ENCODE results near the gene IL10RA. TPM values are rescaled to one million over a fixed set of nuclear protein-coding genes. Genes with fewer than 3 reads are reported as not detected.
"Not testable (repeated sequence)": the region's sequence is repeated elsewhere in the genome, so short reads cannot be mapped to it uniquely, and the experiment has no call there.

Gene IL10RA
- total RNA-seq, result 0.12 and 0.78 TPM in 2 replicates

DNA sequence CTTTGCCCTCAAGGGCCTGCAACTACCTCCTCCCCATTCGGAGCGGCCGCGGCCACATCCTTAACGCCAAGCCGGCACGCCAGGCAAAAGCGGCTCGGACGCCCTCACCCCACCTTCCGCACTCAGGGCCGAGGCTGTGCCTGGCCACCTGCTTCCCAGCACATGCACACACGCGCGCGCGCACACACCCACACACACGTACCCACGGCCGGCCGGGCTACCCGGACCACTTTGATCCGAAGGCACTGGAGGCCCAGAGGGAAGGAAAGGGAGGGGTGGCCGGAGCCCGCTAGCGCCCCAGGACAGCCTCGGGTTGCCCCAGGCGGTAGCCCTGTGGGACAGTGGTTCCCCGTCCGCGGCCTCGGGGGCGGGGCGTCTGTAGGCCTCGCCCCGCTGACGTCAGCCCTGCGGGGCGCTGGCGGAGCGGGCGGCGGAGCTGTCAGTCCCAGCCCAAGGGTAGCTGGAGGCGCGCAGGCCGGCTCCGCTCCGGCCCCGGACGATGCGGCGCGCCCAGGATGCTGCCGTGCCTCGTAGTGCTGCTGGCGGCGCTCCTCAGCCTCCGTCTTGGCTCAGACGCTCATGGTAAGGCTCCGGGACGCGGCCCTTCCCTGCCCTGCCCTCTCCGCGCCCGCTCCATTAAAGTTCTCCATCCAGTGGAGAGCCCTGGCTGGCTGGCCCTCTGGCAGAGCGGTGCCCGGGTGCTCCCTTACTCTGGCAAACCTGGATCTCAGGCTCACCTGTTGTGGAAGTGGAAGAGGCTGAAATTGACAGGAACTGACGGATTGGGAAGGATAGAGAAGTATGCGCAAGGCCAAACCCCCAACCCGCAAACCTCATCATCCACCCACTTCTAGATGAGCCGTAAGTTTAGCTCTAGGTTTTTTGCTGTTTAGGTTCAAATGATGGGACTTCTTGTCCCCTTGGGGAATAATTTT lies at the start of gene IL10RA:
IL10RA (plus strand) TSS at position 442 of the 935 bp plus-strand sequence; CDS start at position 516, 74 bp downstream.
- no peak for DNase-seq (ENCODE audit: extremely low read depth, low read depth, low spot score)

- DNase-seq (ENCODE audit: extremely low read depth, low read depth, low spot score), result no peak
Observed at GRCh38 chr11:117936973-117937372, 49.2 kb upstream of the IL10RA start.

DNA sequence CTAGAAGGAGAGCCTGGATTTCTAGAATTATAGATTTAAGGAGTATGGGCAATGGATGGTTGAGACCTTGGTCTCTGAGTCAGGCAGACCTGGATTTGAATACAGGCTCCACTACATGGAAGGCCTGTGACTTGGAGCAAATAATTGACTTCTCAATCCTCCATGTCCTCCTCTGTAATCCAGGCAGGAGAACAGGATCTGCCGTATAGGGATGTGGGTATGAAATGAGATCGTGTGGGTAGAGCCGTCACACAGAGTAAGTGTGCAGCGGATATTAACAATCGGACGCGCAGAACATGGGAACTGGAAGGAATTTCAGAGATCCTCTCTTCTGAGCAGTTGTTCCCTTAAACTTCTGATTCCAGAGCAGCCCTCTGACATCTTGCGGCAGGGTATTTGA lies 45.5 kb upstream of the IL10RA start:
- no peak for DNase-seq (ENCODE audit: extremely low read depth, low read depth, low spot score)

DNA sequence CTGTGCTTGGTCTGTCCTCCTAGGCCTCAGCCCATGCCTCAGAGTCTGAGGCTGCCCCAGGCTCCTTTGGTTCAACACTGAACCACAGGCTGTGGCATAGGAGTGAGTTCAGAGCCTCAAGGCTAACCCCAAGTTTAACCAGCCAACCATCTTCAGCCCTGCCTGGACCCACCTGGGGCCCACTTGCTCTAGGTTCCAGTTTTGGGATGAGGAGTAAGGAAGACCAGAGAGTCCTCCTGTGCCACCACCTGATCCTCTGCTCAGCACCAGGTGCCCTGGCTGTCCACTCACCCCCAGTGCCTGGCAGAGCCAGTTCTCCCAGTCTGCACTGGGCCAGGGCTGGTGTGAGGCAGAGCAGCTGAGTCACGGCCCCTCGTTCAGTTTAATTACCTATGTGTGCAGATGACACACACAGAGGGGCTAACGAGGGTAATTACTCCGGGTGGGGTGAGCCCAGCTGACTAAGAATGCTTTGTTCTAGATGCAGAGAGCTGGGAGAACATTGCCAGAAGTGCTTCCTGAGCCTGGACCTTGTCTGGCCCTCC lies 45.0 kb upstream of the IL10RA start:
- DNase-seq (ENCODE audit: extremely low read depth, low read depth, low spot score), result no peak

DNA sequence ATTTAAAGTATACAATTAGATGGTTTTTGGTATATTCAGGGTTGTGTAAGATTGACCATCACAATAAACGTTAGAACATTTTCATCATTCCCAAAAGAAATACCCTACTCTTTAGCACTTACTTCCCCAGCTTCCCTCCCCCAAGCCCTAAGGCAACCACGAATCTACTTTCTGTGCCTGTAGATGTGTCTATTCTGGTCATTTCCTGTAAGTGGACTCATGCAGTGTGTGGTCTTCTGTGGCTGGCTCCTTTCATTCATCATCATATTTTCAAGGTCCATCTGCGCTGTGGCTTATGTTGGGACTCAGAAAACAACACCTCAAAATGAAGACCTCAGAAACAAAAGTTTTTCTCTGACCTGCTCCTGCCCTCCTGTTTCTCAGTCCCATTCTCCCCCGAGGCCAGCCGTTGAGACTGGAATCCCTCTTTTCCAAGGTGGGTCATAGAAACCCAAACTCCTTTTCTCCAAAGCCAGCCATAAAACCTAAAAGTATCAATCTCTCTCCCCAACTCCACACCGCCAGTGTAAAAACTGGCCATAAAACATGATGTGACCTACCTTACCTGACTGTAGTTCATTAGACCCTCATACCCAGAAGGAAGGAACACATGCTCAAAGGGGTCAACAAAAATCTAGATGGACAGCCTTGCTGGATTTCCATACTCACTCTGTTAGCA lies 44.1 kb upstream of the IL10RA start:
- DNase-seq (ENCODE audit: extremely low read depth, low read depth, low spot score), result no peak

DNA sequence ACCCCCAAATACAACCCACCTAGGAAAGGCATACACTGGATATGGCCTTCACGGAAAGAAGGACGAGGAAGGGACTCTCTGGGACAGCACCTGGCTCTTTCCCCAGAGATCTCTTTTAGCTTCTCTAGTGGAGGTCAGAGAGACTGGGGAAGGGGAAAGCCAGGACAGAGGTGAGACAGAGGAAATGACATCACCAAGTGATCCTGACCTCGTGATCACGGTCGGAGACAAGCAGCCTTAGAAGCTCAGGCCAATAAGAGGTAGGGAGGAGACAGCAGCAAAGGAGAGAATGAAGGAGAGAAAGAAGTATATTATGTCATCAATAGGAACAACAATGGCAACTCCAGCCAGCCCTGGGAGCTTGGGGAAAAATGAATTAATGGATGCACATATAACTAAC lies 41.6 kb upstream of the IL10RA start:
- DNase-seq (ENCODE audit: extremely low read depth, low read depth, low spot score), result no peak

DNA sequence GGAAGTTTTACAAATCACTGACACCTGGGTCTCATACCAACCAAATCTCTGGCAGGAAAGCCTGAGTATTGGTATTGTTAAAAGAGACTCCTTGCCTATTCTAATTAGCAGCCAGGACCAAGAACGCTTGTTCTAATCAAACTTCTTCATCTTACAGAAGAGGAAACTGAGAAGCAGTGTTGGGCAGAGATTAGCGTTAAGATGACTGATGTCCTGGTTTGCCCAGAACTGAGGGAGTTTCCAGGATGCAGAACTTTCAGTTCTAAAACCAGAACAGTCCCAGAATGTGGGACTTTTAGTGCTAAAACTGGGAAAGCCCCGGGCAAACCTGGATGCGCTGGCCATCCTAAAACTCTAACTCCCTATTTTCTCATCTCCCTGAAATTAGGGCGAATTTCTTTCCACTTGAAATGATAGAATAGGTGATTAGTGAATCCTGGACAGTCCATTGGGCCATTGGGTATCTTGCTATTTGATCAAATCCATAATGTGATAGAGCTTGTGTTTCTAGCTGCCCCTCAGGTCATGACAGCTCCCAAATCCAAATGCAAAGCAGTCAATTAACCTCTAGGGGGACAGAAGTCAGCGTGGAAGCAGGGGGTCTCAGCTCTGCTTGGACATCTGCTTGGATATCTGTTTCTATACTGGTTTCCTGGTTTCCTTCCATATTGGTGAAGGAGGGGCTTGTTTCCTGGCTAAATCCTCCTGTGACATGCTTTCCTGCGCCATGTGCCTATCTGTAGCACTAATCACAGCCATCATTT lies 41.0 kb upstream of the IL10RA start:
- DNase-seq (ENCODE audit: extremely low read depth, low read depth, low spot score), result peak; percentile 12

GRCh38 chr11:117946156-117946841 lies 39.9 kb upstream of the IL10RA start:
- no peak for DNase-seq (ENCODE audit: extremely low read depth, low read depth, low spot score)

DNA sequence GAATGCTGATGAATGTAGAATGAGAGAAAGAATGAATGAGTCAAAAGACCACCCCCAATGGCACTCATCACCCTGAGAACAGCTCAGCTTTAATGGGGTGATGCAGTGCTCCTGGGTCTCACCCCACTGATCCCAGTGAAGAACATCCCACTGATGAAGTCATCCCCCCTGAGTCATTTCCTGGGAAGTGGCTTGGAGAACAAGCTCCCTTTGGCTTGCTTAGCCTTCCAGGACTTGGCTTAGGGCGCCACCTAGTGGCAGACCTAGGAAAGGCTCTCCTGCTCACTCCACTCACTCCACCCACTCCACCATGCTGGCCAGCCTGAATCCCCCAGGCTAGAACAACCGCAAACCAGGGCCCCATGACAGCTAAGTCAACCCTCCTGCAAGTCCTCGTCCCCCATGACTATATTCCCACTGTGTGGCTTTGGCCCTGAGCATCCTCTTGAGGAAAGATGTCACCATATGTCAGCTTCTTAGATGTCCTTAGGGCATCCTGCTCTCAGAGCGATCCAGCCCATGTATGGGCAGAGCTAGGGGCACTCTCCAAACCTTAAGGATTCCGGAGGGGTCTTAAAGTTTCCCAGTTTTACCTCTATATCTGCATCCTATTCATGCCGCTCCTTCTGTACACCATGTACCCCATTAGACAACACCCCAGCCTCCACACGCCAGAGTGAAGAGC lies 39.2 kb upstream of the IL10RA start:
- peak; percentile 72 for DNase-seq (ENCODE audit: extremely low read depth, low read depth, low spot score)

DNA sequence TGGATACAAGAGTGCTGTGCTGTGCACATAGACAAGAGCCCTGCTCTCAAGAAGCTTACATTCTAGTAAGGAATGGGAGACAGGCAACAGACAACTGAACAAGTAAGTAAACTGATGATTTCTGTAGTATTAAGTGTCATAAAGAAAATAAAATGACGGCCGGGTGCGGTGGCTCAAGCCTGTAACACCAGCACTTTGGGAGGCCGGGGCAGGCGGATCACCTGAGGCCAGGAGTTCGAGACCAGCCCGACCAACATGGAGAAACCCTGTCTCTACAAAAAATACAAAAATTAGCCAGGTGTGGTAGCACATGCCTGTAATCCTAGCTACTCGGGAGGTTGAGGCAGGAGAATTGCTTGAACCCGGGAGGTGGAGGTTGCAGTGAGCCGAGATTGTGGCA lies 38.4 kb upstream of the IL10RA start:
- not testable (repeated sequence) for DNase-seq (ENCODE audit: extremely low read depth, low read depth, low spot score)

DNA sequence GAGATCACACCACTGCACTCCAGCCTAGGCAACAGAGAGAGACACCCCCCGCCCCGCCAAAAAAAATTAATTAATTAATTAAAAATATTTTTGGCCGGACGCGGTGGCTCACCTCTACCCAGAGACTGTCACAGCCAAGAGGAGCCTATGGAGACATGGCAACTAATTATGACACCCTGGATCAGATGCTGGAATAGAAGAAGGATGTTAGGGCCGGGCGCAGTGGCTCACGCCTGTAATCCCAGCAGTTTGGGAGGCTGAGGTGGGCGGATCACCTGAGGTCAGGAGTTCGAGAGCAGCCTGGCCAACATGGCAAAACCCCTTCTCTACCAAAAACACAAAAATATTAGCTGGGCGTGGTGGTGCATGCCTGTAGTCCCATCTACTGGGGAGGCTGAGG lies 37.7 kb upstream of the IL10RA start:
- DNase-seq (ENCODE audit: extremely low read depth, low read depth, low spot score), result not testable (repeated sequence)

GRCh38 chr11:117949062-117949461 lies 37.1 kb upstream of the IL10RA start:
- no peak for DNase-seq (ENCODE audit: extremely low read depth, low read depth, low spot score)

DNA sequence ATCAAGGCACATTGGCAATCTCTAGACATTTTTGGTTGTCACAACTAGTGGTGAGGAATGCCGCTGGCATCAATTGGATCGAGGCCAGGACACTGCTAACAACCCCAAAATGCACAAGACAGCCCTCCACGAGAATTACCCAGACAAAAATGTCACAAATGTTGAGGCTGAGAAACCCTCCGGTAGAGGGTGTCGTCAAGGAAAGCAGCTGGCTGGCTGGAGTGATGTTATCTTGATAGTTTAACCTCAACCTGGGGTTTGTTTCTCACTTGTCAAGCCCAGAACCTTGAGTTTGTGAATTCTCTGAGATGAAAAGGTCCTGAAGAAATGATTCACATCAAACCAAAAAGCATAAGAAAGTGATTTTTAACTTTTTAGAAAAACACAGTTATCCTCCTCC lies 35.9 kb upstream of the IL10RA start:
- DNase-seq (ENCODE audit: extremely low read depth, low read depth, low spot score), result no peak

GRCh38 chr11:117950993-117951961 lies 34.9 kb upstream of the IL10RA start:
- DNase-seq (ENCODE audit: extremely low read depth, low read depth, low spot score), result no peak

- no peak for DNase-seq (ENCODE audit: extremely low read depth, low read depth, low spot score)
Observed at GRCh38 chr11:117953024-117953671, 33.0 kb upstream of the IL10RA start.

- DNase-seq (ENCODE audit: extremely low read depth, low read depth, low spot score), result no peak
Observed at GRCh38 chr11:117958949-117959348, 27.2 kb upstream of the IL10RA start.

GRCh38 chr11:117959438-117960149 lies 26.6 kb upstream of the IL10RA start:
- DNase-seq (ENCODE audit: extremely low read depth, low read depth, low spot score), result no peak
